Activated gamma-delta T cell treated with anti-CD3 and anti-CD28 coated beads, Interleukin-2, amount 50 U/mL, for 16 hours (primary cell): ENCODE results near the gene CACNA1E.

Experiments used
- DNase-seq: peaks from one replicate; pipeline ENCODE4 v3.0.0-alpha.2; 2020; ENCODE audit warnings: low read depth

The CACNA1E gene

DNA sequence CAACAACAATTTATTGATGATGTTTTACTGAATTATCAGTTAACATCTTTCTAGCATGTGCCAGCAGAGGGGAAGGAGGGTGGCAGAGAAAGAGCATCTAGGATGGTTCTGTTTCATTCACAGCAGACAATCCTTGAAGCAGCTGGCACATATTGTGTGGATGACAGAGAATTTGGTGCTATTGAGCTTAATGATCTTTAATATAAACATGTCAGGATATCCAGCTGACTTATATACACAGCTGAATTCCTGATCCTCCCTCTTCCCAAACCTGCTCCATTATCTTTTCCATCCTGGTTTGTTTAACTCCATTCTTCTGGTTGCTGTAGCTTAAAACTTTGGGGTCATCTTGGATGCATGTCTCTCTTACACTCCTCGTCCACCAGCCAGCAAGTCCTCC, 218.6 kb downstream of the CACNA1E start:
- no peak for DNase-seq

GRCh38 chr1:181704546-181704945, 221.2 kb downstream of the CACNA1E start:
- DNase-seq, result no peak

DNA sequence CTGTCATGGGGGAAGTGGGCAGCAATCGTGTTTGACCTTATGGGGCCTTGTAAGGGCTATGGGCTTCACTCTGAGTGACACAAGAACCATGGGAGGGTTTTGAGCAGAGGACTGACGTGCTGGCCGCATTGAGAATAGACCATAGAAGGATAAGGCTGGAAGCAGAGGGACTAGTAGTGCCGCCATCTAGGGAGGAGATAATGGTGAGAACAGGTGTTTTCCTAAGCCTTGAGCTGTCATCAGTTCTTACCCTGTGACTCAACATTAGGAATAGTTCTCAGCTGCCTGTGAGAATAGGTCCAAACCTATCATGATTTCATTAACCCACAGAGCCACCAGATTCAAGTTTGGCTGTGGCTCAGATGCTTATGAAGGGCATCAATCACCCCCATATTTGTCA, 228.5 kb downstream of the CACNA1E start:
- DNase-seq, result no peak

- DNase-seq, result no peak
Observed at GRCh38 chr1:181712711-181713110, 229.4 kb downstream of the CACNA1E start.

GRCh38 chr1:181714428-181714827, 231.1 kb downstream of the CACNA1E start:
- DNase-seq, result no peak

GRCh38 chr1:181718034-181718433, 234.7 kb downstream of the CACNA1E start:
- DNase-seq, result no peak

- no peak for DNase-seq
Observed at GRCh38 chr1:181726320-181727012, 243.1 kb downstream of the CACNA1E start.

- no peak for DNase-seq
Observed at GRCh38 chr1:181730606-181731005, 247.3 kb downstream of the CACNA1E start.

- DNase-seq, result no peak
Observed at GRCh38 chr1:181732218-181732990, 249.1 kb downstream of the CACNA1E start.

DNA sequence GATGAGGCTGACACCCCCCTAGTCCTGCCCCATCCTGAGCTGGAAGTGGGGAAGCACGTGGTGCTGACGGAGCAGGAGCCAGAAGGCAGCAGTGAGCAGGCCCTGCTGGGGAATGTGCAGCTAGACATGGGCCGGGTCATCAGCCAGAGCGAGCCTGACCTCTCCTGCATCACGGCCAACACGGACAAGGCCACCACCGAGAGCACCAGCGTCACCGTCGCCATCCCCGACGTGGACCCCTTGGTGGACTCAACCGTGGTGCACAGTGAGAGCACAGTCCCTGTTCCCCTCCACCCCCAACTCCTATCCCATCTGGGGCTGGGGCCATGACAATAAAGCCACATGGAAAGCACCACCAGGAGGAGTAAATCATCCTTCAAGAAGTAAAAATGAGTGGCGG, 250.2 kb downstream of the CACNA1E start:
- no peak for DNase-seq

DNA sequence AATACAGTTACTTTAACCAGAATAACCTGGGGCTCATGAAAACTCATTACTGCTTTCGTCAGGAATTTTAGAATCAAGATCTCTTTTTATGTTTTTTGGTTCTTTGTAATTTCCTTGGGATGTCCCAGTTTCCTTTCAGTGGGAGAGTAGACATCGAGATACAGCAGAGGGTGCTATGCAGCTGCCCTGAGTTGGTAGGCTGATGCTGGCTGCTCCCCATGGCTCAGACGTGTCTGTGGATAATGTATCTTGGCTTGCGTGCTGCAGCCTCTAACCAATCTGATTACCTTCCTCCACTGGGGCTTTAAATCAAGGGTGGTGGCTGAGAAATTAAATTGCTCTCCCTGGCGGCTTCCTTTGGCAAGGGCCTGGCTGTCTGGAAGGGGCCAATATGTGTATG, 253.7 kb downstream of the CACNA1E start:
- no peak for DNase-seq

DNA sequence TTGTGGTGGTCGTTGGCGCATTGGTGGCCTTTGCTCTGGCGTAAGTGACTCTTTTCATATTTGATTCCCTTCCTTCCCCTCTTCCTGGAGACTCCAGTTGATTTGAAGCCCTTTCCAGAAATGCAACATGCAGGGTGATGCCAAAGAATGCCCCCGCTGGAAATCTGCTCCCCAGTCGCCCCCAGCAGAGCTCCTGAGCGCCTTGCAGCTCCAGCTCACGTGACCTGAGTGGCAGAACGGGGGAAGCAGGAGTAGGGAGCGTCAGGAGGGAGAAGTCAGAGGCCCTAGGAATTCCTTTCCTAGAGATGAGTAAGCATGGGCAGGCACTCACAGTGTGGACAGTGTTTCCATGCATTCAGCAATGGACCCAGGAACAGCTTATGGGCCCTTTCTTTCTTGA, 255.9 kb downstream of the CACNA1E start:
- DNase-seq, result no peak

- no peak for DNase-seq
Observed at GRCh38 chr1:181742426-181742825, 259.1 kb downstream of the CACNA1E start.

- no peak for DNase-seq
Observed at GRCh38 chr1:181743878-181744312, 260.6 kb downstream of the CACNA1E start.

DNA sequence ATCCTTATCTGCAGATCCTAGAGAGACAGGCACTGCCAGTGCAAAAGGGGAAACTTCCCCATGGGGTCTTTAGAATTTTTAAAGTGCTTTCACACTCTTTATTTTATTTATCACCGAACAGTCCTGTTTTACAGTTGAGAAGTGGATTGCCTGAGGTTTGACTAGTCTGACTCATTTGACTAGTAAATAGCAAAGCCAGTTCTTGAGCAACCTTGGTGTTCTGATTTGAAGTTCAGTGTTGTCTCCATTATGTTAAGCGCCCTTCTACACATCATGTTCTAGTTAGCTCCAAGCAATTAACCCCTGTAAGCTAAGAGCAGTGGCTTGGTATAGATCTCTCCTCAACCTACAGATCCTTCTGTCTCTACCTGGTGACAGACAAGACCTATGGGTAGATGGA, 262.9 kb downstream of the CACNA1E start:
- DNase-seq, result no peak

- DNase-seq, result no peak
Observed at GRCh38 chr1:181748013-181748412, 264.7 kb downstream of the CACNA1E start.

DNA sequence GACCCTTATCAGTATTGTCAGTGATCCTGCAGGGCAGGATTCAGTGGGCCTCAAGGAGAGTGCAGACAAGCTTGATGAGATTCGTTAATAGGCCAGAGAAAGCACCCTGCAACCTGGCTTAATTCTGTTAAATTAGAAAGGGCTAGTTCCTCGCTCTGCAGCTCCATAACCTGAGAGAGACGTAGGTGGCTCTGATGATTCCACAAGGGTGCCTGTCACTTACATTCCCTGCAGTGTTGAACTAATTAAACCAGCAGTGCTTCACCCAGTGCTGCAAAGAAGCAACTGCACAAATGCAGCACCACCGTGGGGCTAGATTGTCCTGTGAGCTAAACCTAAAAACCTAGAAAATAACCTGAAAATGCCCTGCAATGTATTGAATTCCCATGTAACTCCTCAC, 270.8 kb downstream of the CACNA1E start:
- no peak for DNase-seq

- DNase-seq, result no peak
Observed at GRCh38 chr1:181759481-181759880, 276.2 kb downstream of the CACNA1E start.

GRCh38 chr1:181763736-181764135, 280.4 kb downstream of the CACNA1E start:
- DNase-seq, result no peak

DNA sequence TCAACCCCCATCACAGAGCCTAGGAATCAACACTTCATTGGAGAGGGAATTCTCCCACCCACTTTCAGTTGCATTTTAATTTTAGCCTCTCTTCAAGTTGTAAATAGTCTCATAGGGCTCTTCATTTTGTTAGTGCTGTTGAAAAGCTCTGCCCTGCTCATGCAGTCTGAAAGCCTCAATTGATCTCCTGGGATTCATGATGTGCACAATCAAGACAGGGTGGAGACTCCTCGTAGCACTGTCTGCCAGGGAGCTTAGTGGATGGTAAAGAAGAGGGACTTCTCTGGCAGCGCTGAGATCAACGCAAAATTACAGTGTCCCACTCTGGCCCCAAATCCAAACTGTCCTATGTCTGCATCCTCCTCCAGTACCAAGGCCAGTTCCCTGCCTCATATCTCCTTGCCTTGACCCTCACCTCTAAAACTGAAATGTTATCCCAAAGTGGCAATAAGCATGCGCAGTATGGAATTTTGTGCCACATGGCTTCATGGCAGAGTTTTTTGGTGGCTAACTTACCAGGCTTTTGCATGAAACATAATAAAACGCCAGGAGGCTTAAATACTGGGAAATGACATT, 282.2 kb downstream of the CACNA1E start:
- no peak for DNase-seq

GRCh38 chr1:181767001-181767708, 283.8 kb downstream of the CACNA1E start:
- DNase-seq, result no peak

DNA sequence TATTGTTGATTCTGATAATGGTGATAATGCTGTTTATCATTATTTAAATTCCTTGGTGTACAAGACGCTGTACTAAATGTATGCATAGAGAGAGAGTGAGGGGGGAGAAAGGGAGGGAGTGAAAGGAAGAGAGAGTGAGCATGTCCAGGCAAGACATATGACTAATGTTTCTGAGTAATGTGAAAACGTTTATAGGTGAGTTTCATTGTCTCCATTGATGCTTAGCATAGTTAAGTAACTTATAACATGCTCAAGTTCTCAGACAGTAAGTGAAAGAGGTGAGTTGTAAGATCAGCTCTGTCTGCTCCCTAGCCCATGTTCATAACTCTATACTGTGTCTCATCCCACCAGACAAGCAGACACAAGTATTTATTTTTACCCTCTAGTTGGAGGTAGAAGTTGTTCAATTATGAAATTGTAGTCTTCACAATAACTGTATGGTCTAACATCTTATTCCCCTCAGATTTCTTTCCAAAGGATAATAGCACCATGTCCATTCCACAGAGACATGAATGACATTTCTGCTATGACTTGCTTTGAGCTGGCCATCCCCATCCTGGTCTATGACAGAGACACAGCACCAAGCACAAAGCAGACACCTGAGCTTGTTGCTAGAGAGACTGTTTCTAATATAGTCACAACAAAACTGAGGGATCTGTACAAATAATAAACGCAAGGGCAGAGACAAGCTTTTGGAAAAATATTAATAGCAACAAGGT, 285.1 kb downstream of the CACNA1E start:
- no peak for DNase-seq
